ENCODE results near the gene PHACTR1.
"Not testable (repeated sequence)": the region's sequence is repeated elsewhere in the genome, so short reads cannot be mapped to it uniquely, and the experiment has no call there.

Gene PHACTR1

DNA sequence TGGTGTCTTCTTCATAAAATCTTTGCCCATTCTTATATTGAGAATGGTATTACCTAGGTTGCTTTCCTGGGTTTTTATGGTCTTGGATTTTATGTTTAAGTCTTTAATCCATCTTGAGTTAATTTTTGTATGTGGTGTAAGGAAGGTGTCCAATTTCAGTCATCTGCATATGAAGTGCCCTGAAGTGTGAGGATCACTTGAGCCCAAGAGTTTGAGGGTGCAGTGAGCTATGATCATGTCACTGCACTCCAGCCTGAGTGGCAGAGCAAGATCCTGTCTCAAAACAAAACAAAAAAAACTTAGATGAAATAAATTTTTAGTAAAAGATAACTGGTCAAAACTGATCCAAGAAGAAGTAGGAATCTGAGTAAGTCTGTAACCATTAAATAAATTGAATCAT lies 396.4 kb downstream of the PHACTR1 start:
- no peak for DNase-seq (ENCODE audit: low read depth in 3 of 3)

DNA sequence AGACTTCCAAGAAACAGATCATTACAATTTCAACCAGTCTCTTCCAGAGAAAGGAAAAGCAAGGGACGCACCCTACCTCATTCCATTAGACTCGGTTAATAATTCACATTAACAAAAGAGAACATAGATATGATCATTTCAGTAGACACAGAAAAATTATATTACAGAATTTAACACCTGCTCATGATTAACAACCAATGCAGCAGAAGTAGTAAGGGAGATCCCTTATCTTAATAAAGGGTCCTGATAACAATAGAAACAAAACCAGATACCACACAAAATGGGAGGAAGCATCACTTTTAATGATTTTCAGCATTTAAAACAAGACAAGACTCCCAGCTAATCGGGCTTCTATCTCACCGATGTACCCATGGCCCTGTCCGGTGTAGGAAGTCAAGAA lies 396.8 kb downstream of the PHACTR1 start:
- DNase-seq (ENCODE audit: low read depth in 3 of 3) = no peak

DNA sequence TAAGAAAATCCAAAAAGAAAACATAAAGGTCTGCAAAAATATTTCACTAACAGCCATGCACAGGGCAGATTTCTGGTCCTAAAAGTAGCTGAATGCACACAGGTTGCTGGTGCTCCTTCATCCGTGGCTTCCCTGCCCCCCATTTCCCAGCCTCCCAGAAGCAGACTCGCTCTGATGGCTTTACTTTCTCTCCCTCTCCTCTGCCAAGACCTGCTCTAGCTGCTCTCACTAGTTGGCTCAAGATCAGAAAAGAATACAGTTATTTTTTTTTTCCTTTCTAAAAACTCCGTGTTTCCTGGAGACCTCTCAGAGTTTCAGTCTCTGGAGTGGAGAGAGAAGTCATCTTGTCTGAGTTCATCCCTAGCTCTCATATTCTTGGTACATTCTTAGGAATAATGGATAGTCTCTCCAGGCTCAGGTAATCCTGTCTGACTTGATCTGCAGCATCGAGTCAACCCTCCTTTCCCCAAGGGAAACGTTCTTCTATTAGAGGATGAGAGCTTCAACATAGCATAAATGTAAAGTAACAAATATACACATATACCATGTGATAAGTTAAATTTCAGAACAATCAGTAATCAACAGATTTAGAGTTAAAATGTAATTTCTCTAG lies 397.5 kb downstream of the PHACTR1 start:
- DNase-seq (ENCODE audit: low read depth in 3 of 3) = no peak

DNA sequence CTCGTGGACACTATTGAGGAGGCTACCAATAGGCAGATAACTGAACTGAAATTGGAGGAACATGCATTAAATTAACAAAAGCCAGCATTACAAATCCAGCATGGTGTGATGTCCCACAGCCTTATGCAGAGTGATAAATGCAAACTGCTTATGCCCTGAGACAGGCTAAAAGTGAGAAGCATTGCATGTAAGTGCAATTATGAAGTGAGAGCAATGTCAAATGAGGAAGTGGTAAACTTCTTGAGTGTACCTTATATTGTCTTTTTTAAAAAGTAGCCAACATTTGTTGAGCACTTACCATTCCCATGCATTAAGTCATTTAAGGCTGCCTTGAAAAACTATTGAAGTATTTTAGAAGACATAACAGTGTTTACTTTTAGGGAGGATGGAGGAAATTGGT lies 399.6 kb downstream of the PHACTR1 start:
- no peak for DNase-seq (ENCODE audit: low read depth in 3 of 3)

DNA sequence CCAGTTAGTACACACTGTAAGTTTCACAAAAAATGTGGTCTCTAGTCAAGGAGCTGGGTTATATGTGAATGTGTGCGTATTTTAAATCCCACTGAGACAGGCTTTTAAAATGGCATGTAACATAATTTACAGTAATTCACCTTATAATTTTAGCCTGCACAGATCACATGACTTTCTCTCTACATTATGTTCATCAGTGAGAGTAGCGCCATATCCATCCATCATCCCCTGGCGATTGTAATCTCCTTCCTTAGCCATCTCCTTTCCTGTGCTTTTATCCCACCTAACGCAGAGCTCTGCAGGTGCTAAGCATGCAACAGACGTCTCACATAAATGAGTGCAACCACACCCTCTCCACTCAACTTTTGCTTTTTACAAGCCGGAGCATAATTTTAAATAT lies 401.0 kb downstream of the PHACTR1 start:
- no peak for DNase-seq (ENCODE audit: low read depth in 3 of 3)

DNA sequence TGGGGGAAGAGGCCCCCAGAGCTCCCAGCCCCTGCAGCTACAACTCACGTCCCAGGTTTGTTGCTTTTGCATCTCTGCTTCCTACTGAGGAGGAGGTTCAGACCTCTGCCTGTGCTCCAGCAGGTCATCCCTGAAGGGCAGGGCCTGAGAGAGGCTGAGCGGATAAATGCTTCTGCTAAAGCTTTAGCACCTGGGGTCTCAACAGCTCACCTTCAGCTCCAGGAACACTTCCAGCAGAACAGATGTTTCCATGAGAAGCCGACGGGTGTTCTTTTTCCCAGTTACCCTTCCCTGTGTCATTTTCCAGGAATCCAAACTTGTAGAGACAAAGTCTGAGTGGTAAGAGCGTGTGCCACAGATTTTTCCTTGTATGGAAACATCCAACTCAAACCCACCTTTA lies 403.0 kb downstream of the PHACTR1 start:
- DNase-seq (ENCODE audit: low read depth in 3 of 3) = no peak

DNA sequence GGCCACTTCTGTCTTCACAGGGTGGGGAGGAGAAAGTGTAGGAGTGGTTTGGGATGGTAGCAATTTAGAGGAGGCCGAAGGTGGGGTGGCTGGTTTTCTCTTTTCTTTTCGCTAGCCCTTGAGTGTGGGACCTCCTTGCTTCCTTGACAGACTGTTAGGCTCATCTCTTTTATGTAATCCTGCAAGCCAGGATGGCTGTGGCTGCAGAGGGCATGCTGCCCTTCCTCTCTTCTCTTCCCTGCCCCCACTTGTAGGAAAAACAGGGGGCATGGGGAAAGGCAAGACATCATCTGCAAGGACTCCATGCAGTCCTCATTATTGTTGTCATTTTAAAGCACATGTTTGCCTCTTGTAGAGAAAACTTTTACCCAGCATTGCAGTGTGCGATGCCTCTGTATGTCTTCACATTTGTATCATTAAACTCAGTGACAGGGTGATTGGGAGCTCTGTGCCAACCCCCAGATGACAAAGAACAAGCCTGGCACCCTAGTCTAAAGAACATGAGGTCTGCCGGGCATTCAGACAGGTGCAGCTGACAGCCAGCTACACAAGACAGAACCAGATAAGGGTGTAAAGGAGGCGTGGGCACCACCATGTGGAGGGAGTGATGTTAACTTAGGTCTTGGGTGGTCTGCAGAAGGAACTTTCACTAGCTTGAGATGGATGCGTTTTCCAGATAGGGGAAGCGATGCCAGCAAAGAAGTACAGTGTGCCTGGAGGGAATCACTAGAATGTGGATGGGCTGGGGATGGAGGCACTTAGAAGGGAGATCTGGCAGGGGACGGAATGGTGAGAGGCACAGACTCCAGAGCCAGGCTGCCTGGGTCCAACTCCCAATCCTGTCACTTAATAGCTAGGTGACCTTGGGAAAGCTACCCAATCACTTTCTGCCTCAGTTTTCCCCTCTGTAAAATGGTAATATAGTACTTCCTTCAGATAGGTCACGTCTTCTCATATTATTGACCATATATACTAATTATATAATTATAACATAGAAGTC lies 404.2 kb downstream of the PHACTR1 start:
- DNase-seq (ENCODE audit: low read depth in 3 of 3) = no peak

DNA sequence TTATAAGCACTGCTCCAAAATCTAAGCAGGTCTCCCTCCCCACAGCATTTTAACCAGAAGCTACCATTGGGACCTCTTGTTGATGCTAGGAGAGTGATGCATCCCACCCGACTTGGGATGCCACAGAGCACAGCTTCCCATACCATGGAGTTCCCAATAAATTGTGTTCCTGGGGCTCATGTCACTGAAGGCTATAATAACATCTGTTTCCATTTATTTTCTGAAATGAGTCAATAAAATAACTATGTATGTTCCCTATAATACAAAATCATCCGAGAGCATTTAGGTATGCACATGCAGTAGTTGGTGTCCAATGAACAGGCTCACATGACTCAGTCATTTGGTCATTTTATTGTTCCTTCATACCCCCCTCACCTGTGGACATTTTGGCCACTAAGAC lies 407.6 kb downstream of the PHACTR1 start:
- DNase-seq (ENCODE audit: low read depth in 3 of 3) = no peak

DNA sequence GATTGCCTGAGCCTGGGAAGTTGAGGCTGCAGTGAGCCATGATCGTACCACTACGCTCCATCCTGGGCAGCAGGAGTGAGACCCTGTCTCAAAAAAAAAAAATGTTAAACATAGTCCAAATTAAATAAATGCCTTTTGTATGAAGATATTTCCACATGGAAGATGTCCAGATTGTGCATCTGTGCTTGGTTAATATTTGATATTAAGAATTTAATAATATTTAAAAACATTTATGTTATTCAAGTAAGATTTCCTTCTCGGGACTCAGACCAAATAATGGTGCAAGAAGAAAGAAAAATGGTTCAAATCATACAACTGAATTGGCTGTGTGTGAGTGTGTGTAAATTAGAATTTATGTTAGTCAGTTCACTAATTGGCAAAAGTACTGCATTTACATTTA lies 409.3 kb downstream of the PHACTR1 start:
- DNase-seq (ENCODE audit: low read depth in 3 of 3) = no peak

DNA sequence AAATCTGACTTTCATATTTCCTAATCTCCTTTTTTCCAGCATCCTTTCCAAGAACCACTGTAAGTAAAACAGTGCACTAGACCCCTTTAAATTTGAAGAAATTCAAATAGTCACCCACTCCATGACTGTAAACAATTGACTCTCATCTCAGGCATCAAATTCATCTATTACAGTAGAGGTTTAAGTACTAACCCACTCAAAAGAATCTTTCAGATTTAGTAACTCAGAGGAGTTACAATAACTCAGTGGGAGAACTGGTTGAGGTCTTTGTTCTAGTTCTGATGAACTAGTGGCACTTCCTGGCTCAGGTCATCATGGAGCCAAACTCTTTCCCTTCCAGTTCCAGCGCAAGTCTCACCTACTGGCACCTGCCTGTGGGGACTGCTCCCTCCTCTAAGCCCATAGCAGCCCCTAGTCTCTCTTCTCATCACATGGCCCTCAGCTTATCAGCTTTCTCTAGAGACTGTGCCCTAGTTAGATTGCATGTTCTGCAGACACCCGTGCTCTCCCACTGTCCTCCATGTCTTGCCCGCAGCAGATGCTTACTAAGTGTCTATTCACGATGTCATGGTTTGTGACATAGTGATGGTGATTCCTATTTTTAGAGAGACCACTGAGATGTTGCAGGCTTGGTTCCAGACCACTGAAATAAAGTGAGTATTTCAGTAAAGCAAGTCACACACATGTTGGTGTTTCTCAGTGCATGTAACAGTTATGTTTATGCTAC lies 415.5 kb downstream of the PHACTR1 start:
- DNase-seq (ENCODE audit: low read depth in 3 of 3) = no peak

DNA sequence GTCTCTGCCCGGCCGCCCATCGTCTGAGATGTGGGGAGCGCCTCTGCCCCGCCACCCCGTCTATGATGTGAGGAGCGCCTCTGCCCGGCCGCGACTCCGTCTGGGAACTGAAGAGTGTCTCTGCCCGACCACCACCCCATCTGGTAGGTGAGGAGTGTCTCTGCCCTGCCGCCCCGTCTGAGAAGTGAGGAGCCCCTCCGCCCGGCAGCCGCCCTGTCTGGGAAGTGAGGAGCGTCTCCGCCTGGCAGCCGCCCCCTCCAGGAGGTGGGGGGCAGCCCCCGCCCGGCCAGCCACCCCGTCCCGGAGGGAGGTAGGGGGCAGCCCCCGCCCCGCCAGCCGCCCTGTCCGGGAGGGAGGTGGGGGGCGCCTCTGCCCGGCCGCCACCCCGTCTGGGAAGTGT lies 417.3 kb downstream of the PHACTR1 start:
- DNase-seq (ENCODE audit: low read depth in 3 of 3) = not testable (repeated sequence)

DNA sequence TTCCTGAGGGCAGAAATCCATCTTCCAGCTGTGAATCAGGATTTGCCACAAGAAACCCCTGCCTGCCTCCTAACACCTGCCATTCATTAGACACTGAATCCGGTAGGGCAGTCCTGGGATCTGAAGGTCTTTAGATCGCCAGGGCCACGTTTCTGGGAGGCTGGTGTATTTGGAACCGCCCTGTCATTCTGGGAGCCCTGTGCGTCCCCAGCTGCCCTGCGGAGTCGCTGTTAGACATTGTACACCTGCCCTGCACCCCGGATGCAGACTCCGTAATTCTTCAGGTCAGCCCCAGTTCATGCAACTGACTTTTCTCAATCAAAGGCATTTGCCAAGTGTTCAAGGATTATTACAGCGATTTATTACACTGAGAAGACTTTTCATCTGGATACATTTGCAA lies 418.6 kb downstream of the PHACTR1 start:
- DNase-seq (ENCODE audit: low read depth in 3 of 3) = no peak

DNA sequence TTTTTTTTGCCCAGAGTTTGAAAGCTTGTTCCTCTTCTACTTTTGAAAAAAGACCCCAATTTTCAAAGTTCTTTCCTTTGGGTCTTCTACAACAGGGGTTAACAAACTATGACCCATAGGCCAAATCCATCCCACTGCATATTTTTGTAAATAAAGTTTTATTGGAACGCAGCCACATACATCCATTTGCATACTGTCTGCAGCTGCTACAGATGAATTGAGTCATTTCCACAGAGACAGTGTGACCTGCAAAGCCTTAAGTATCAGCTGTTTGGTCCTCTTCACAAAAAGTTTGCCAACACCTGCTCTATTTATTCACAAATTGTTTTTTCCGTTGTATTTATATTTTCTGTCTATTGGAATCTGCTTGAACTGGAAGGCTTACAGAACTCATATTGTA lies 422.6 kb downstream of the PHACTR1 start:
- DNase-seq (ENCODE audit: low read depth in 3 of 3) = no peak

DNA sequence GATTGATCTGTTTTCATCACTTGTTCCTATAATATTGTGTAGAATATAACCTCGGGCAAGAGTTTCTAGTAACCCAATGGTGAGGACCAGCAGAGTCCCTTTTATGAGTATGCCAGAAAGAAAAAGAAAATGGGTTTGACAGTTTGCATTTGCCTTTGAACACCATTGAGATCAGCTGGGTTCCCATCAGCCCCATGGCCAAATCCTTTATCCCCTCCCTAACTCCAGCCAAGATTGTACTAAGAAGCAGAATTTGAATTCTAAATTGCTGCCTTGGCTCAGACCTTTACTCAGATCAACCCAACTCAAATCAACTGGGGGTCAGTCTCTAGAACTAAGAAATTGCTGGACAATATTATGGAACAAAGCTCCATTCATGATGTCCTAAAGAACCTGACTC lies 424.4 kb downstream of the PHACTR1 start:
- no peak for DNase-seq (ENCODE audit: low read depth in 3 of 3)

DNA sequence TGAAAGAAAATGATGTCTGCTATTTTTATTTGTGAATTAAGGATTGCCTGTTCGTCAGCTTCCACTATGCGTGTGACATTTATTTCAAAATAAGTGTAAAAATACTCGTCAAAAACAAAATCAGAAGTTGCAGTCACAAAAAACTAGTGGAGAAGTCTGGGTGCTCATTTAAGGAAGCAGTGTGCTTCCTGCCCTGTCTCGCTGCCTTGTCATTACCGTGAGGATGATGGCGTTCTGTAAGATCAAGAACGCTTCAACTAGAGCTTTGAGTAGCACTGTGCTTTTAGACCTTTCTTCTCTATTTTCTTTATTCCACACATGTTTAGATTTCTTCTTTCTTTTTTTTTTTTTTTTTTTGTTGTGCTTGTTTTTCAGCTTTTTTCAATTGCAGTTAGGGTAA lies 424.8 kb downstream of the PHACTR1 start:
- no peak for DNase-seq (ENCODE audit: low read depth in 3 of 3)

DNA sequence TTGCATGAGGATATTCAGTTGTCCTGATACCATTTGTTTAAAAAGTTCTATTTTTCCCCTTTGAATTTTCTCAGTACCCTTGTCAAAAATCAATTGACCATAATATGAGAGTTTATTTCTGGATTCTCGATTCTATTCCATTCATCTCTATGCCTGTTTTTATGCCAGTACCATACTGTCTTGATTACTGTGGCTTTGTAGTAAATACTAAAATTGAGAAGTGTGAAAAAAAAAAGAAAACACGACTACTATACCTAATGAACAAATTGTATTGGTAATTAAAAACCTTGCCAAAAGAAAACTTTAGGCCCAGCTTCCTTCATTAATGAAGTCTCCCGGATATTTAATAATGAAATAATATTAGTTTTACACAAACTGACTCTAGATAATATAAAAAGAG lies 426.0 kb downstream of the PHACTR1 start:
- DNase-seq (ENCODE audit: low read depth in 3 of 3) = no peak

DNA sequence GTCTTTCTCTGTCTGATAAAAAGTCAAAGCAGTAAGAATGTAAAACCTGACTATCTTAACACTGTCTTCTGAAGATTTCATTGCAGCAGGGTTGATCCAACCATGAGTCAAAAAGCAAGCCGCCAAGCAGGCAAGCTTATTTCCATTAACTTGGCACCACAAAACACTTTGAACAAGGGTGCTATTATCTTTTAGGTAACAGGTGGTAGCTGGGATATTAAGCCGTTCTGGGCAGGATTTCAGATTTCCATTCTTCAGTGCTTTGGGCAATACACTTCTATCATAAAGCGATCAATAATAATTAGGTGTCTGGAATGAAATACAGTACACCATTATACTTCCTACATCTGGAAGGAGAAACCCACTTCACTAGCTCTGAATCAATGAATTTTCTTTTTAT lies 429.9 kb downstream of the PHACTR1 start:
- DNase-seq (ENCODE audit: low read depth in 3 of 3) = no peak

DNA sequence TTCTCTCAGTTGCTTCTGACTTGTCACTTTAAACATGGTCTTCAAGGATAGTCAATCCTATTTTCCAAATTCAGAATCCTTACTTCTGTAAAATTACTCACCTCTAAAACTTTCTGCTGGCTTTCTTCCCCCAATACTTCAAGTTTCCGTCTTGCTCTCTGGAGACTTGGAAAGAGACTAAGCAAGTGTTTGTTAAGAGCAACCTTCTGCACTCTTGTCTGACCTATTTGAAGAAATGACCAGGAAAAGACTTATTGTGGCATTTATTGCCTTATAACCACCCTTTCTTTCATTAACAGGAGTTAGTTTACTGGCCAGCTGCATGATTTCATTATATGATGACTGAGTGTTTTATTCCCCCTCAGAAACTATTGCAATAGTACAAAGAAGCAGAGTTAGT lies 430.8 kb downstream of the PHACTR1 start:
- no peak for DNase-seq (ENCODE audit: low read depth in 3 of 3)

DNA sequence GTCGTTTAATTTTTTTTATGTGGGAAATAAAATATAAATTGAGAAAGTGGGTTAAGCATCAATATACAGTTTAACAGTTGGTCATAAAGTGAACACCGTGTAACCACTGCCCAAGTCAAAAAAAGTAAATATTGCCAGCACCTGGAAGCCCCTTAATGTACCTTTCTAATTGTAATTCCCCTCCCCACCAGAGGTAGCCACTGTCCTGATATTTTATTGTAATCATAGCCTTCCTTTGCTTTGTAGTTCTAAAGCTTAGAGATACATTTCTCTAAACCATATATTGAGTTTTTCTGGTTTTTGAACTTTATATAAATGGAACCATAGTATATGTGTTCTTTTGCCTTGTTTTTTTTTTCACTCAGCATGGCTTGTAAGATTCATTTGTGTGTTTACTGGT lies 431.2 kb downstream of the PHACTR1 start:
- DNase-seq (ENCODE audit: low read depth in 3 of 3) = no peak

DNA sequence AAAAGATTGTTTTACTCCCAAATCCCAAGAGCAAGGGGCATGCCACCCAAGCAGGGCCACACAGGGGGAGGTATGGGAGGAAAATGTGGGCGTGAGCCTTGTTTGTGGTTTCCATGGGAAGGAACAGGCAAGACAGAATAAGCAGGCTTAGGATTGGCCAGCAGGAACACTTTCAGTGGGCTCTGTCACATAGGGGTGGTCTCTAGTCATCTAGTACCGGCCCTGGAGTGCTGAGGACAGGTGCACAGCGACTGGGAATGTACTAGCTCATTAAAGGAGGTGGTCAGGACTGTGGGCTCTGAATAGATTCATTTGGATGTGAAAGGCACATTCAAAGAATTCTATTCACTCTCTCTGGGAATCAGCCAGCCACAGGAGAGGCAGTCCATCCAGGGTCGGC lies 436.2 kb downstream of the PHACTR1 start:
- DNase-seq (ENCODE audit: low read depth in 3 of 3) = no peak

DNA sequence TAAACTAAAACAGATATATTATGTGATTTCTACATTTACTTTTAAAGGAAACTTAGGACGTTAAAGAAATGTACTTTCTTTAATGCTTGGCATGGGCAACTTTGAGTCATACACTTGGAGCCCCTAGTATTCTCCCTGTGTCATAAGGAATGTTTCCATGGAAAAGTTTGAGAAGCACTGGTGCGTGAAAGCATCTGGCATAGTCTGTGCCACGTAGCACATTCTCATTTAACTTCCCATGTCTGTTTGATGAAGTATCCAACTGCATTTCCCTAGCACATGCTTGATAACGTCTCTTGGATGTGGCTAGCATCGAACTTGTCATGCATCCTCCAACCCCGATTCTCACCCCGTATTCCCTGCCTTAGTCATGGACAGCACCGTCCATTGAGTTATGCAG lies 439.8 kb downstream of the PHACTR1 start:
- no peak for DNase-seq (ENCODE audit: low read depth in 3 of 3)

DNA sequence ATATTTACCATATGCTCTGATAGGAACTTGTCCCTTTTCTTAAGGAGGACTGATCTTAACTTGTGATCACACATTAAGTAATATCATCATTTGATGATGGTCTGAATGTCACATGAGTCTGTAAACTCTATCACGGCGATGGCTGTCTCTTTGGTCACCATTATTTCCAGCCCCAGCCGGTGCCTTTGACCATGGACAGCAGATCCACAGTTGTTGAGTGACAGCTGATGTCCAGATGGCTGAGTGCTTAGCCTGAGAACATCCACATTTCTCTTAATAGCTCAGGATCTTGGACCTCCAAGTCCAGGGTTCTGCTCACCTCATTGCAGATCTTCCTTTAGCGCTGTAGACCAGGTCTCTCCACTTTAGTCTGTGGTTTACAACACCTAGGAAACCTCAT lies 440.7 kb downstream of the PHACTR1 start:
- no peak for DNase-seq (ENCODE audit: low read depth in 3 of 3)

DNA sequence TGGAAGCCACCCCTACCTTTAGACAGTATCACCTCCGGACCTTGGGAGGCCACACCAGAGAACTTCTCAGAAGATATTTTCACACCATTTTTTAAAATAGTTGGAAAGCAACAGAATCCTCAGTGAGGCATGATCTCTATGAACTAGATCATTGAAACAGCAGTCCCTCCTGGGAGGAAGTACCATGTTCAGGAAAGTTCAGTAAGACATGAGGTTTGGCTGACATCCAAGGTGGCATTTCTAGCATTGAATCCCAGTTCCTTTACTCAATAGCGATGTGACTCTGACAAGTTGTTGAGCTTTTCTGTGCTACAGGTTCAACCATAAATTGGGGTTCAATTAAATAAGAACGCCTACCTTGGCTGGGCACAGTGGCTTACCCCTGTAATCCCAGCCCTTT lies 442.7 kb downstream of the PHACTR1 start:
- no peak for DNase-seq (ENCODE audit: low read depth in 3 of 3)
